ENCODE data around the gene TBC1D22A.

The TBC1D22A gene

GRCh38 chr22:46937939-46938338 is 175.5 kb downstream of the TBC1D22A start:
- no peak for DNase-seq

- no peak for DNase-seq
Observed at GRCh38 chr22:46941968-46942798, 179.7 kb downstream of the TBC1D22A start.

- no peak for DNase-seq
Observed at GRCh38 chr22:46942799-46943785, 180.6 kb downstream of the TBC1D22A start.

DNA sequence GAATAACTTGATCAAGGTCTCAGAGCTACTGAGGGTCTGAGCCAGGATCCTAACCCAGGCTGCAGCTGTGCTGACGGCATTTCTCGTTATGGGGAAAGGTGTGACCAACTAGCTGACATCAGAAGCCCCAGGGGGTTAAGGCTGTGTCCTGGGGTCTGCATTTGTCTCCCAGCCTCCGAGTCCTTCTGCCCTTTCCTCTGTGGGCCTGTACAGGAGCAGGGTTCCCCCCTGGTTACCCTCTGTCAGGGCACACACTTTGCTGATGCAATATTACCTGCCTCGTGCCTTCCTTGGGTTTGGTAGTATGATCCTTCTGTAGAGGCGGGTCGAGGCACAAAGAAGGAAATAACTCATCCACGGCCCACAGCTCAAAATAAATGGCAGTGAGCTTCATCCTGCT is 183.0 kb downstream of the TBC1D22A start:
- no peak for DNase-seq

DNA sequence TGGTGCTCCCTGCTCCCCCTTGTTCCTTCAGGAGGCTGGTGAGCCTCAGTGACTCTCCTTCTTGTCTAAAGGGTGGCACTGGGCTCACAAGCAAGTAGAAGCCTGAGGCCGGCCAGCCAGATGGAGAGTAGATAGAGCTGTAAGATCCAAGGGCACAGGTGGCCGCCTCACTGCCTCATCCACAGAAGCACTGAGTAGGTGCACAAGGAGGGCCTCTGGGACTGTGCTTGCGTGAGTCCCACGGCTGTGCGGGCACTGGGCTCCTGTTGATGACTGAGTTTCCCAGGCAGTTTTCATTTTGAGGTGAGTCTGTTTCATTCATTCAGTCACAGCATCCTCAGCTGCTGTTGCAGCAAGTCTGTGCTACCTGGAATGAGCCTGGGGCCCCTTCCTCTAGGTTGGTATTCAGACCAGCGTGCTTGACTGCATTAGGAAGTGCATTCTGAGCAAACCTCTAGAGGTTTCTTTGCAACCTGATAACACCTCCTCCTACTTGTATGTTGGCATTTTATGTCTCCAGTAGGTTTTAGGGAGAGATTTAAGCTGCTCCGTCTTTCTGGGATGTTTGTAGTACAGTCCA is 184.0 kb downstream of the TBC1D22A start:
- DNase-seq, result peak; percentile 2

DNA sequence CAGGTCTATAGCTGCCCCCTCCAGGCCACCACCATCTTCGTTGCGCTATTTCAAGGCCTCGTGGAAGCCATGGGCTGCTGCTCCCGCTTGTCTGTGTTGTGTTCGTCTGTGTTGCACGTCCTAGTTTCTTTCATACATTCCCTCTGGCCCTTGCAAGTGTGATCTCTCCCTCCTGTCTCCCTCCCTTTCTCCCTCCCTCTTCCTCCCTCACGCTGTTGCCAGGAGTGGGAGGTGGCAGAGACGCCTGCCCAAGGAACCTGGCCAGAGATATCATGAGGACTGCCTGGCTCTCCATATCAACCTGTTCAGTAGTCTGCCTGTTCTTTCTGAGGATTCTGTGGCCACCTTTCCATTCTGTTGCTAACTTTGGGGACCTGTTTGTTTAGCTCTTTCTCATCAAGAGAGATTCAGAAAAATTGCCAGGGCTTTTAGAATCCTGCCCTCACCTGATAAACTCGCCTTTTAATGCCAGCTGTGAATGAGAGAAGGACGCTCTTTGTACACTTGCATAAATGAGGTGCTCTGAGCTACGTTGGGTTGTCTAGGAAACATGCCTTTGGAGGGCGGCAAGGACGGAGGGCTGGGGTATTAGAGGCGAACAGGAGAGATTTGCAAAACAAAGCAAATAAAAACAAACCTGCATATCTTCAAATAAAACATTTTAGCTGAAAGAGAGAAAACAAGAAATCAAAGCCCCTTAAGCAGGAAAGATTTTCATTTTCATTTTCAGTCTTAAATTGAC is 185.2 kb downstream of the TBC1D22A start:
- DNase-seq, result no peak

GRCh38 chr22:46948411-46949144 is 186.1 kb downstream of the TBC1D22A start:
- DNase-seq, result no peak

DNA sequence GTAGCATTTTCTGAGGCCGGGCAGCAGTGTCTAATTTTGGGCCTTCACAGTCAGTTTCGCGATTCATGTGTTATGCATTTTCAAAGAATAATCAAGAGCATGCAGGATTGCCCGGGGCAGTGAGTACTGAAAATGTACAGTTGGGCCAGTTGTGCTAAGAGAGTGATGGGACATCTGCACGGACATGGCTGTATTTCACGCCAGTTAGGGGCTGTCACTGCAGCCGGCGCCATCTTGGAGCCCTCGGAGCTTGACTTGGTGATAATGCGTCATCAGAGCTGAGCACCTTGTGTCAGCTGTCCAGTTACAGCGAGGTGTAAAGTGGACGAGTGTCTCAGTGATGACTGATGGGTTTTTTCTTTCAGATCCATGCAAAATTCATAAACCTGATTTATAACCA is 188.9 kb downstream of the TBC1D22A start:
- DNase-seq, result no peak

DNA sequence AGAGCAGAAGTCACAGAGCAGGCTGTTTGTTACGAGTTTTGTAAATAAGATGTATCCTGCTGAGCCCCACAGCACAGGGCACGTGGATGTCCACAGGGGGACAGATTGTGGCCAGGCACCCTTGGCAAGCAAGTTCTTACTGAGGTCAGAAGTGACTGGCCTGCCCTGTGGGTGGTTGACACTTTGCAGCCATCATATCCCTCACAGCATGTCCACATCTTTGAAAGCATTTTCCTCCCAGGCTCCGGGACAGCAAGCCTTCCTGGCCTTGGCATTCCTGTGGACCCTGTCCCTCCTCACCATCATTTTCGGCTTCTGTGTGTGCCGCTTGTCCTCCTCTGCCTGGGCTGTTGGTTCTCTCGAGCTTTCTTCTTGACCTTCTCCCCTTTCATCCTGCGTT is 189.5 kb downstream of the TBC1D22A start:
- no peak for DNase-seq

GRCh38 chr22:46953968-46954765 is 191.7 kb downstream of the TBC1D22A start:
- no peak for DNase-seq

GRCh38 chr22:46954781-46955180 is 192.3 kb downstream of the TBC1D22A start:
- no peak for DNase-seq

DNA sequence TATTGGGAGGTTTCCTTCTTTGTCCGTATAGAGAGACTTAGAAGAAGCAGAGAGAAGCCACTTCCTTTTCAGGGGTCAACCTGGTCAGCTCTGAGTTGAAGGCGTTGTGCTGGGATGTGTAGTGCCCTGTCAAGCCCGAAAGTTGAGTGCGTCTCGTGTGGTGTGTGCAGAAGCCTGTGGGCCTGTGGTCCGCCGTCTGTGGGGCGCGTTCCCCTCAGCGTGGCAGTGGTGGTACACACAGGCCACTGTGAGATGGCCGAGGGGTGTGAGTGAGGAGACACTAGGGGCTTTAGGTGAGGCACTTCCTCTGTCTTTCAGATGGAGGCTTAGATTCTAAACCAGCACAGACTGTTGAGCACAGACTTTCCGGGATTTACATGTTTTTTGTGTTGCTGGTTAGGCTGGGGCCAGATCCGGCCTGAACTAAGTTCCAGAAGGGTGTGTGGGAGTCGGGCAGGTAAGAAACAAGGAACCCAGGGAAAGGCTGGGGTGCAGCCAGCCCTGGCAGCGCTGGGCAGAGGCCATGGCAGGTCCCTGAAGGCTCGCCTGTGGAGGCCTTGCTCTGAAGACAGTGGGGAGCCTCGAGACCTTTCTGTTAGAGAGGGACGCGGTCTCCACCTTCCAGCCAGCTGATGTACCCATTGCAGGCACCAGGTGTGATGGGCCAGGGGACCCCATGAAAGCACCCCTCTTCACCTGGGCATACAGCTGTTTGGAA is 194.2 kb downstream of the TBC1D22A start:
- no peak for DNase-seq

- no peak for DNase-seq
Observed at GRCh38 chr22:46957521-46957920, 195.1 kb downstream of the TBC1D22A start.

DNA sequence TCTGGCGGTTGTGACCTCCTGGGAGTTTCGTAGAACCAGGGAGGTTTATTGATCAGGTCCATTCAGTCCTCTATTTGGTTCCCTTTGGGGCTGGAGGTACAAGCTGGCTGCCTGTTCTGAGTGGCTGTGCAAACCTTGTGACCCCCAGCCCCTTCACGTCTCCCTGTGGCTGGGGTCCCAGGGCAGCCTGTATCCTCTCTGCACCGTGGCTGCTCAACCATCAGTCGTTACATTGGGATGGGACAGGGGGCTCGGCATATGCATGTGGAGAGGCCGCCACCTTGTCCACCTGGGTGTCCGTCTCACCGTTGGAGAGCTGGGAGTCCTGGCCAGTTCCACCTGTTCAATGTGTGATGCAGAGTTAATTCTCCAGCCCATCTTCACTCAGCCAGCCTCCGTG is 195.7 kb downstream of the TBC1D22A start:
- DNase-seq, result no peak

DNA sequence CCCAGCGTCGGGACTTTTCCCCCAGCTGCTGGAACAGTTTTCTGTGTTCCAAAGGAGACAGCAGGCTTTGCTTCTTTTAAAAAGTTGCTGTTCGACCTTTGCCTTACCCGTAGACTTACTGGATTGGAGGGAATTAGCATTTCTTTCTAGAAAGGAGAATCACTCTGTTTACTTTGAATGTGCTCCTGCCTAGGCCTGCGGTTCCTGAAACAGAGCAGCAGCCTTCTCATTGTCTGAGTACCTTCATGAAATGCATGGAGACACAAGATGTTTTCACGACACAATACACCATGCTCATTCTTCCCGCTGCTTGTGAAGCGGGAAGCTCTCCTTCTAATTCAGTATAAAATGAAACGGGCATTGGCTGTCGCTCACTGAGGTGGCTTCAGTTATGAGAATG is 196.2 kb downstream of the TBC1D22A start:
- DNase-seq, result no peak

GRCh38 chr22:46959369-46959768 is 196.9 kb downstream of the TBC1D22A start:
- no peak for DNase-seq

DNA sequence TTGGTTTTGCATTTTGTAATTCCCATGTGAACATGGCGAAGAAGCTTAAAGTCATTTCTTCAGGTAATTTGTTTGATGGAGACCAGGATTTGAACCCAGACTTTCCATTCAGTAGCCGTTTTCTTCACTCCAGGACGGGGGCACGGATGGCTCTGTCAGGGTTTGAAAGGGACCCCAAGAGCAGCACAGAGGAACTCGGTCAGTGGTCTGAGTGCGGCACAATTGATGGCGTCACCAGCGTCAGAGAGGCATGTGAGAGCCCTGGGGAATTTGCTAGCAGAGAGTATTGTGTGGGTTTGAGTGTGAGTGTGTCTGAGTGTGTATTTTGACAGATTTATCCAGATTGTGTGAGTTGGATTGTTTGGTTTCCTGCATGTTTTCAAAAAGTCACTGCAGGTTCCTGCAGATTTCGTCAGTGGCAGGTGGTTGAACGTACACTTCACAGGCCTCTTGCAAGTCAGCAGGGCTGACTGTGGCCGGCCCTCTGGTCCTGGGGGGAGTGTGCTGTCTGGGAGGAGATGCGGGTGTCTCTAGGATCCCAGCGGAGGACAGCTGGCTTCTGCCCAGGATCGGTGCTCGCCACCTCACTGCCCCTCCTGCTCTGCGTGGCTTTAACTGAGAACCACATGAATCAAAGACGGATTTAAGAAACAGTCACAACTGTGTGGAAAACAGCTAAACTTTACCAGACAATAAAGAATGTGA is 199.3 kb downstream of the TBC1D22A start:
- DNase-seq, result no peak

DNA sequence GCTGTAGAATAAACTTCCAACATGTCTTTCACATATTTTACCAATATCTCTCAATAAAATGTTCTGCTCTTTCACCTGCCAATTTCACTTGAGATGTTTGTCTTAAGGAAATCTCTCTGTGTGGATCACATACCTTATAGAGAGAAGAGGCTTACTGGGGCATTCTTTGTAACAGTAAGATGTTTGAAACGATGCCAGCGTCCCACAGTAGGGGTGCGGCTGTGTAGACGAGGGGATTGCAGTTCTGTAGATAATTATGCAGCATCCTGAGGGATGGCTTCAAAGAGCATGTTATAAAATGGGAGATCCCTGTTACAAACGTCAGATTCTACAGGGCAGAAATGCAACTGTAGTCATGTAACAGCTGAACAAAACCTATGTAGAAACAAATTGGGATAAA is 200.0 kb downstream of the TBC1D22A start:
- DNase-seq, result no peak

DNA sequence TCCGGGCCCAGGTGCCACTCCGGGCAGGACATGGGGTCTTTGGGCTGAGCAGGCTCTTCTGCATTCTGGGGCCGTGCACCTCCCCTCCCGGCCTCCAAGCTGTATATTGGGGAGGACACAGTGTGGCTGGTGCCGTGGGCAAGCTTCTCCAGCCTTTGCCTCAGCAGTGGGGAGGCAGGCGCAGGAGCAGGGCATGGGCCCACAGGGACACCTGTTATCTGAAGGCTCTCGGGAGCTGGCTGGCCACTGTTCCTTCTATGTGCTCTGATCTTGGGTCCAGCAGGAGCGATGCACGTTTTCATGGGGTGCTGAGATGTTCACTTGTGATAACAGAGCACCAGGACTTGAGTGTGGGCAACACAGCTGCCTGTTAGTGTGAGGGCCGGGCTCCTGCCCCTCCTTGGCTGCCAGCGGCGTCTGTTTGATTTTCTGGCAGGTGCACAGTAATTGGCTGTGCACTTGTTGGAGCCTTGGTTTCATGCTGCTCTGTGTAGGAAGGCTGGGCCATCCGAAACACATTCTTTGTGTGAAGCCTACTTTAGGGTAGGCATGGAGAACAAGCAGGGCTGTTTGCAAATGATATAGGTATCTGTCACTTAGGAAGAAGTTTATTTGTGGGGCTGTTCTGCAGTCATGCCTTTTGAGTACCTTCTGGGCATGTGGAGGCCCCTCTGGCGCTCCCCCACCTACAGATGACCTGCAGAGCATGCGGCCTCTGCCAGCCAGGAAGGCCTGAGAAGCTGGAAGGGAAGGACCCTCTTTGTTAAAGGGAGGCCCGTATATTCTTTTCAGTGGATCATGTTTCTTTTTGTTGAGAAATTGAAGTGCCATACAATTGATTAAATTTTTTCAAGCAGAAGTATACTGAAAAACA is 201.5 kb downstream of the TBC1D22A start:
- DNase-seq, result peak; percentile 76

Measured in DMS79 (cell line).